Esophagus (tissue), 2 donors: Measurements from ENCODE around the gene SORCS2. TPM values are rescaled to one million over a fixed set of nuclear protein-coding genes. Genes with fewer than 3 reads are reported as not detected.

Experiments used
- H3K27ac ChIP-seq, 2 donors: one replicate each; pipeline ENCODE4 v1.5.1; 2013; ENCODE audit warnings: low read depth in 2 of 2, mild to moderate bottlenecking in 2 of 2, inconsistent platforms in 1 of 2, low read length in 1 of 2, moderate library complexity in 1 of 2
- H3K27me3 ChIP-seq, 2 donors: one replicate each; pipeline ENCODE4 v1.6.1; 2013; ENCODE audit warnings: low read length in 2 of 2, control low read depth in 1 of 2, mild to moderate bottlenecking in 1 of 2; ENCODE audit not compliant: insufficient read depth in 2 of 2, control insufficient read depth in 1 of 2
- H3K36me3 ChIP-seq, 2 donors: one replicate each; pipeline ENCODE4 v1.6.1; 2013; ENCODE audit warnings: low read length in 1 of 2; ENCODE audit not compliant: control insufficient read depth in 2 of 2, insufficient read depth in 2 of 2
- H3K4me1 ChIP-seq, 2 donors: one replicate each; pipeline ENCODE4 v1.6.1; 2013; ENCODE audit warnings: low read length in 1 of 2; ENCODE audit not compliant: control insufficient read depth in 2 of 2, insufficient read depth in 2 of 2
- H3K4me3 ChIP-seq, 2 donors: one replicate each; pipeline ENCODE4 v1.5.1; 2013; ENCODE audit warnings: low read length in 2 of 2, mild to moderate bottlenecking in 2 of 2, low read depth in 1 of 2, moderate library complexity in 1 of 2
- H3K9me3 ChIP-seq, 2 donors: one replicate each; pipeline ENCODE4 v1.6.1; 2013; ENCODE audit warnings: mild to moderate bottlenecking in 2 of 2, low read depth in 1 of 2, low read length in 1 of 2, moderate library complexity in 1 of 2; ENCODE audit not compliant: control insufficient read depth in 2 of 2, insufficient read depth in 1 of 2
- WGBS, 2 donors: extraction: QIAGEN DNeasy Blood & Tissue Kit; methylation state at CpG; one replicate each; pipeline ENCODE4 v1.1.7; 2013; 5-methylcytosine and 5-hydroxymethylcytosine counted together
- polyA plus RNA-seq, 2 donors: library from polyadenylated mRNA; stranded (reverse); fragments of 200-250 nt; gene quantifications; one replicate each; pipeline ENCODE4 v1.2.3, GENCODE V29; 2013
- donor health status: healthy with polysubstance abuse.
- donor health status: Bipolar disorder and iron deficiency.

Gene SORCS2
- polyA plus RNA-seq, 2 donors, result 1.1 to 1.2 TPM

- Histone ChIP-seq H3K4me1 (no peaks in the 10 kb centered on the region), H3K27me3 (no peaks in the 10 kb centered on the region), H3K4me3 (no peak overlapping the region), H3K36me3 (no peaks in the 10 kb centered on the region), H3K9me3 (peaks cover 0 to 1% of the 10 kb centered on the region in 2 donors), H3K27ac (no peak overlapping the region)
- 72 to 76% methylated on average over 12 of the region's 12 CpGs for WGBS, 2 donors
Observed at GRCh38 chr4:7698584-7698983, 506.2 kb downstream of the SORCS2 start.

DNA sequence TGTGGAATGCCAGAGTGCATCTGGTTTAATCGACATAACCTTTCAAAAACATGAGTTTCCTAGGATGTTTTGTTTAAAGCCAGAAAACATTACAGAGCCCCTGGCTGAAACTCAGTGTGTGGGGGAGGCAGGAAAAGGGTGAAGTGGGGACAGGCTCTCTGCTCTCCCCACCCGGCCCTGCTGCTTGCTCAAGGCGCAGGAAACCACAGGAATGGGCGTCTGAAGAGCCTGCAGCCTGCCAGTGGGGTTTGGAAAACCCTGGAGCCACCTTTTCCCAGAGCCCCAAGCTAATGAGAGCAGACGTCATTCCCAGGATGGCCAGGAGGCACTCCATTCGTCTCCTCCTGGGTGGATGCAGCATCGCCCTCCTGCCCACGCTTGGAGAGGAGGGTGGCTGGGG is 506.7 kb downstream of the SORCS2 start:
- 31 to 50% methylated on average over 8 of the region's 8 CpGs for WGBS, 2 donors
- Histone ChIP-seq H3K4me3 (no peak overlapping the region), H3K4me1 (no peaks in the 10 kb centered on the region), H3K36me3 (no peaks in the 10 kb centered on the region), H3K9me3 (peaks cover 0 to 1% of the 10 kb centered on the region in 2 donors), H3K27ac (no peak overlapping the region), H3K27me3 (no peaks in the 10 kb centered on the region)

DNA sequence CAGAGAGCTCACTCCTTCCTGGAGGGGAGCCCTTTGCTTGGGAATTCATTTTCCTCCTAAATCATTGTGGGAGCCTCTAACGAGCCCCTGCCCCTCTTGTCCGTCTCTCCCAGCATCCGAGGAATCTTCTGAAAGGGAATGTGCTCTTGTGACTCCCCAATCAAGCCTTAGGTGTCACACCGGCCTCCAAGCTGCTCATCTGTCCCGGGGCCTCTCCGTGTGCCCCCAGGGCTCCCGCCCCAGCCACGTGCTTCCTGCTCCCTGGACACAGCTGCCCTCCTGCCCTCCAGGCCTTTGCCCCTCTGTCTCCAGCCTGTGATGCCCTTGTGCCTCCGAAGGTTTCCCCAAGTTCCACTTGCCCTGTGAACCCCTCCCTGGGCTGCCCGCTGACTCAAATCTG is 507.5 kb downstream of the SORCS2 start:
- no peak overlapping the region for H3K4me3 ChIP-seq
- 79 to 87% methylated on average over 10 of the region's 10 CpGs for WGBS, 2 donors
- H3K9me3 ChIP-seq, result peaks cover 0 to 1% of the 10 kb centered on the region in 2 donors
- no peaks in the 10 kb centered on the region for H3K27me3 ChIP-seq
- H3K36me3 ChIP-seq, result no peaks in the 10 kb centered on the region
- no peak overlapping the region for H3K27ac ChIP-seq
- H3K4me1 ChIP-seq, result peaks cover 0 to 2% of the 10 kb centered on the region in 2 donors

DNA sequence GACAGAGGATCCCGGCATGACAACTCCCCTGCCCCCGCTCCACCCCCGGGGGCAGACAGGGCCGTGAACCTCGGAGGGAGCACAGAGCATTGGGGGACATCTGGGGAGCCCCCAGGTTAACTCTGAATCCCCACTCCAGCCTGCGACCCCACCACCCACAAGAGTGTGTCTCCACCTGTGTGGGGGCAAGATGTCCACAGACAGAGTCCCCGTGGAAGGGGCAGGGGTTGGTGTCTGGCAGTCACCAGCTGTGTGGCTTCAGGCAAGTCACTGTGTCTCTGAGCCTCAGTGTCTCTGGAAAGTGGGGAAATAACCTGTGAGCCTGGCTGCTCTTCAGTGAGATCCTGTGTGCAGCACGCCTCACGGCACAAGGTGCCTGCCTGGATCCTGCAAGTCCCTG is 508.3 kb downstream of the SORCS2 start:
- Histone ChIP-seq H3K4me3 (no peak overlapping the region), H3K36me3 (no peaks in the 10 kb centered on the region), H3K27ac (no peak overlapping the region), H3K27me3 (no peaks in the 10 kb centered on the region), H3K9me3 (peaks cover 0 to 1% of the 10 kb centered on the region in 2 donors), H3K4me1 (peaks cover 0 to 2% of the 10 kb centered on the region in 2 donors)
- 67 to 77% methylated on average over 9 of the region's 9 CpGs for WGBS, 2 donors

- no peaks in the 10 kb centered on the region for H3K36me3 ChIP-seq
- H3K4me3 ChIP-seq, result no peak overlapping the region
- 71 to 74% methylated on average over 18 to 19 of the region's 19 CpGs for WGBS, 2 donors
- no peak overlapping the region for H3K27ac ChIP-seq
- H3K27me3 ChIP-seq, result no peaks in the 10 kb centered on the region
- peaks cover 0 to 2% of the 10 kb centered on the region in 2 donors for H3K4me1 ChIP-seq
- no peaks in the 10 kb centered on the region for H3K9me3 ChIP-seq
Observed at GRCh38 chr4:7701866-7702649, 509.7 kb downstream of the SORCS2 start.

- WGBS, 2 donors, result 62 to 74% methylated on average over 8 of the region's 8 CpGs
- no peaks in the 10 kb centered on the region for H3K9me3 ChIP-seq
Observed at GRCh38 chr4:7703688-7704087, 511.4 kb downstream of the SORCS2 start.

DNA sequence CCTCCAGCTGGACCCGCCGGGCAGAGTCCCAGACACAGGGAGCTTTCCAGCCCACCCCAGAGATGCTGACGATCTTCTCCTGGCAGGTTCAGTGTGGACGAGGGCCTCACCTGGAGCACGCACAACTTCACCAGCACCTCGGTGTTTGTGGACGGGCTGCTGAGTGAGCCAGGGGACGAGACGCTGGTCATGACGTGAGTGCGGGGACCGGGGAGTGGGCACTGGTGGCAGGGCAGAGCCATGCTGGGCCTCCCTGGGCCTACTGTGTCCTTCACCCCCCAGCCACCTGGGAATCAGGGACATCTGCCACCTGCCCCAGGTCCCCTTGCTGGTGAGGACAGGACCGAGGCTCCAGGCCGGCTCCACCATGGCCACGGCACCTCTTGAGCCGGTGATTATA is 511.8 kb downstream of the SORCS2 start:
- Histone ChIP-seq H3K4me1 (peaks cover 0 to 2% of the 10 kb centered on the region in 2 donors), H3K4me3 (no peak overlapping the region), H3K36me3 (no peaks in the 10 kb centered on the region), H3K27me3 (no peaks in the 10 kb centered on the region), H3K27ac (no peak overlapping the region), H3K9me3 (no peaks in the 10 kb centered on the region)
- 89 to 96% methylated on average over 16 of the region's 16 CpGs for WGBS, 2 donors

More at GRCh38 chr4:7703688-7704087, 511.4 kb downstream of the SORCS2 start:
- Histone ChIP-seq H3K4me1 (peaks cover 0 to 2% of the 10 kb centered on the region in 2 donors), H3K27me3 (no peaks in the 10 kb centered on the region), H3K4me3 (no peak overlapping the region), H3K27ac (no peak overlapping the region), H3K36me3 (no peaks in the 10 kb centered on the region)

DNA sequence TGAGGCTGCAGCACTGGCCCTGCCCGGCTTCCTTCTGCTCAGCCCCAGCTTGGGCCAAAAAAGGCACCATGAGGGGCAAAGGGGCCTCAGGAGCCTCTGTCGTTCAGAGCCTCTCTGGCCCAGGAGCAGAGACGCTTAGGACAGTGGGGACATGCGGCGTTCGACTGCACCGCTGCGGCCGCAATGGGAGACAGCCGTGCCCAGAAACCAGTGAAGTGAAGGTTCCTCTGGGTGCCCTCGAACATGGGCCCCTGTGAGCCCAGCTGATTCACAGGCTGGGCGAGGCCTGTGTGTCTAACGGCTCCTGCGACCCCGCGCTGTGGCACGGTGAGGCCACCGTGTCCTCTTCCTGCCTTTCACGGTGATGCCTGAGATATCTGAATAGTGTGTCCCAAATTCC is 512.3 kb downstream of the SORCS2 start:
- H3K4me3 ChIP-seq, result no peak overlapping the region
- H3K4me1 ChIP-seq, result peaks cover 0 to 2% of the 10 kb centered on the region in 2 donors
- 89% methylated on average over 19 of the region's 19 CpGs for WGBS, 2 donors
- H3K36me3 ChIP-seq, result no peaks in the 10 kb centered on the region
- H3K27me3 ChIP-seq, result no peaks in the 10 kb centered on the region
- no peaks in the 10 kb centered on the region for H3K9me3 ChIP-seq
- H3K27ac ChIP-seq, result no peak overlapping the region

GRCh38 chr4:7705062-7705461 is 512.7 kb downstream of the SORCS2 start:
- H3K9me3 ChIP-seq, result no peaks in the 10 kb centered on the region
- H3K27me3 ChIP-seq, result no peaks in the 10 kb centered on the region
- H3K4me1 ChIP-seq, result peaks cover 0 to 2% of the 10 kb centered on the region in 2 donors
- H3K36me3 ChIP-seq, result no peaks in the 10 kb centered on the region
- no peak overlapping the region for H3K27ac ChIP-seq
- H3K4me3 ChIP-seq, result no peak overlapping the region
- WGBS, 2 donors, result 74% methylated on average over 8 of the region's 8 CpGs

DNA sequence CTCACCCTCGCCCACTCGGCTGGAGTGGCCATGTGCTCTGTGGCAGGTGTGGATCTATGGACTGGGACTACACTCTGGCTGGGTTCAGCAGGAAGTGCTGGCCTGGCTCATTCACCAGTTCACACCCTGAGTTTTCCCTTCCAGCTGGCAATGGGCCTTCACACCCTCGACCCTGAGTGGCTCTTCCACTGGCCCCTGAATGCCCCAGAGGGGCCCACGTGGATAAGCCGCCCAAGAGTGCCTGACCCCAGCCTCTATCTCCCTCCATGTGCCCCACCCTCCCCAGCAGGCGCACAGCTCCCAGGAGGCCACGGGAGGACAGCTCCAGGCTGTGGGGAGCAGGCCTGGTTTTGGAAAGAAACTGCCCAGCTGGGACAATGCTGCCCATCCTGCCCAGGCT is 513.3 kb downstream of the SORCS2 start:
- Histone ChIP-seq H3K9me3 (no peaks in the 10 kb centered on the region), H3K36me3 (no peaks in the 10 kb centered on the region), H3K4me3 (no peak overlapping the region), H3K27me3 (no peaks in the 10 kb centered on the region), H3K4me1 (peaks cover 0 to 2% of the 10 kb centered on the region in 2 donors), H3K27ac (no peak overlapping the region)
- 48 to 55% methylated on average over 7 of the region's 7 CpGs for WGBS, 2 donors
